KOPT-K1 (cell line): ENCODE results near the gene SYCP3.
"Not testable (repeated sequence)": the region's sequence is repeated elsewhere in the genome, so short reads cannot be mapped to it uniquely, and the experiment has no call there.

Experiments used
- H3K27ac ChIP-seq: fragments of 200-600 bp; sonication (generic); 2 replicates; pipeline ENCODE4 v1.5.1; 2016; ENCODE audit warnings: antibody characterized with exemption, mild to moderate bottlenecking, low read depth, low read length; ENCODE audit not compliant: poor library complexity, severe bottlenecking
- H3K36me3 ChIP-seq: fragments of 200-600 bp; sonication (generic); 2 replicates; pipeline ENCODE4 v1.5.1; 2017; ENCODE audit warnings: antibody characterized with exemption, mild to moderate bottlenecking, low read length, moderate library complexity; ENCODE audit not compliant: insufficient read depth
- H3K9me3 ChIP-seq: fragments of 200-600 bp; sonication (generic); 2 replicates; pipeline ENCODE4 v1.5.1; 2017; ENCODE audit warnings: antibody characterized with exemption, low read length, mild to moderate bottlenecking; ENCODE audit not compliant: insufficient read depth, poor library complexity, severe bottlenecking

Gene SYCP3

DNA sequence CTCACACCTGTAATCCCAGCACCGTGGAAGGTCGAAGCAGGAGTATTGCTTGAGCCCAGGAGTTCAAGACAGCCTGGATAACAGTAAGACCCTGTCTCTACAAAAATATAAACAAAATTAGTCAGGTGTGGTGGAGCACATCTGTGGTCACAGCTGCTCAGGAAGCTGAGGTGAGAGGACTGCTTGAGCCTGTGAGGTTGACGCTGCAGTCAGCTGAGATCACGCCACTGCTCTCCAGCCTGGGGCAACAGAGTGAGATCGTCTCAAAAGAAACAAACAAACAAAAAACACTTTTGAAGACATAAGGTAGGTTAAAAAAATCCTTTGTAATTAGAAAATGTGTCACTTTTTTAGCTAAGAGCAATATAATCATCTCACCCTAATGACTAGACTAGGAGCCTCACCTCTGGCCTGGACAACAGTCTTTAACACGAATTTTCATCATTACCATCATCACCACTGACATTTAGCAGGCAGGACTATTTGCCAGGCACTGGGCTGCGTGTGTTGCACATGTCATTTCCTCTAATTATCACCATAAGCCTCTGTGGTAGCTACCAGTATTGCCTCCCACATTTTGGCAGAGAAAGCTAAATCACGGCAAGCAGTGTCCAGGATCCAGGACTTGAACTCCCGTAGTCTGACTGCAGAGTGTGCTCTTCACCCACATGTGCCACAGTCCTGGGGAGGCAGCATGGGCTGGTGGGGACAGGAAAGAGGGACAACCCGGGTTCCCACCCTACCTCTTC is 4.6 kb upstream of the SYCP3 start:
- Histone ChIP-seq H3K36me3 (peaks cover 67% of the 10 kb centered on the region), H3K9me3 (no peaks in the 10 kb centered on the region), H3K27ac (peak overlapping the region; percentile 38)

DNA sequence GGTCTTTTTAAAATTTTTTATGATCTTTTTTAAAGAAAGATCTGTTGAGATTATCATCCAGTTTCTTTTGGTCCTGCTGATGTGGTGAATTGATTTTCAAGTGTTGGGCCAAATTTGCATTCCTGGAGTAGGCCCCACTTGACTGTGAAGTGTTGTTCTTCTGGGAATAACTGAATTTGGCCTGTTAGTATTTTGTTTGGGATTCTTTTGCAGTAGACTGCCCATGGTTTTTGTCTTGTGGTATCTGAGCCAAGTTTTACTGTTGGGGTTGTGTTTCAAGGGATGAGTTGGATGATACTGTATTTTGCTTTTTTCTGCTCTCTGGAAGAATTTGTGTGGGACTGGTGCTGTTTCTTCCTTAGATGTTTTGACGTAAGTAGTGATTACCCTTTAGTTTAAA is 4.0 kb upstream of the SYCP3 start:
- no peaks in the 10 kb centered on the region for H3K9me3 ChIP-seq
- H3K27ac ChIP-seq = peak overlapping the region; percentile 38
- peaks cover 60% of the 10 kb centered on the region for H3K36me3 ChIP-seq

- Histone ChIP-seq H3K36me3 (peaks cover 38% of the 10 kb centered on the region), H3K9me3 (no peaks in the 10 kb centered on the region), H3K27ac (no peak overlapping the region)
These were observed 1.7 kb upstream of the SYCP3 start for GRCh38 chr12:101740980-101741379.

GRCh38 chr12:101740566-101740965 is 1.3 kb upstream of the SYCP3 start:
- H3K27ac ChIP-seq = no peak overlapping the region
- peaks cover 34% of the 10 kb centered on the region for H3K36me3 ChIP-seq
- no peaks in the 10 kb centered on the region for H3K9me3 ChIP-seq

DNA sequence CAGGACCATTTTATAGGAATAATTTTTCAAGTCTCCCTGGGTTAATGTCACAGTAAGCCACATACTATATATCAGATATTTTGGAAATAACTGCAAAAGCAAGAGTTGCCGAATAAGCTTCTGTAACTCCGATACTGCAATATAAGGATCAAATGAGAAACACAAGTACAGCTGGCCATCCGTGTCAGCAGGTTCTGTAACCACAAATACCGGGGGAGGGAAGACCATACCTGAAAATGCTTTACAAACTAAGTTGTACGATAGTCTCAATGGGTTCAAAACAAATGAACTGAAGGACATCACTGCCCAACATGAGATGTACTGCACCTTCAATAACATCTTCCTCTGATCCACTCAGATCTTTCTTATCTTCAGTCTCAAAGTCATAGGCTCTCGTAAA is 1.8 kb downstream of the SYCP3 start:
- H3K27ac ChIP-seq = no peak overlapping the region
- peaks cover 18% of the 10 kb centered on the region; the same call in 1 of the 2 replicates for H3K36me3 ChIP-seq
- H3K9me3 ChIP-seq = no peaks in the 10 kb centered on the region

- H3K9me3 ChIP-seq, H3K27ac ChIP-seq: not testable (repeated sequence)
- H3K36me3 ChIP-seq = peaks cover 24% of the 10 kb centered on the region; the same call in 1 of the 2 replicates
These were observed 4.8 kb downstream of the SYCP3 start for GRCh38 chr12:101734482-101734881.

DNA sequence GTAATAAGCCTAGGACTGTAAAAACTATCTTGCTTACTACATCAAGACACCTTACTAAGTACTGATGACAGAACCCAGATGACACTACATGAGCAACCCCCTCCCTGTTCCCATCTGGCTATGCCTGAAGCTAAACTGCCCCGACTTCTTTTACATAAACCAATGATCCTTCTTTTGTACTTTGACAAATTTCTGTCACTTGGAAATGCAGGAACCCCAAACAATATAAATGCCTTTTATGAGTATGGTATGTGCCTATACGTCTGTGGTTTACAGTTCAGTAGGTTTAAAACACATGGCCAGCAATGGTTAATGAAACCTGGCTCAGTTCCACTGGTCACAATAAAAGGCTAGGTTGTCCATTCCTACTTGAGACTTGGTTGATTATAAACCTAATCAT is 6.1 kb downstream of the SYCP3 start:
- Histone ChIP-seq H3K27ac (no peak overlapping the region), H3K36me3 (peaks cover 28% of the 10 kb centered on the region; the same call in 1 of the 2 replicates), H3K9me3 (no peaks in the 10 kb centered on the region)

DNA sequence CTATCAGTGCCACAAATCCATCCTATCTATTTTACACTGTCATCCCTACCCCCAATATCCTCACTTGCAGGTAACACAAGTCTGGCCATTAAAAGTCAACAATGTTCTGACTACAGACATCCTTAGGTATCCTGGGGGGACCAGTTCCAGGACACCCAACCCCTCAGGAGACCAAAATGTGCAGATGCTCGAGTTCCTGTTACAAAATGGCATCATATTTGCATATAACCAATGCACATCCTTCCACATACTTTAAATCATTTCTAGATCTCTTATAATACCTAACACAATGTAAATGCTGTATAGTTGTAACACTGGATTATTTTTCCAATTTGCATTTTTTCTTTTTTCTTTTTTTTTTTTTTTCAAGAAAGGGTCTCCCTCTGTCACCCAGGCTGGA is 6.9 kb downstream of the SYCP3 start:
- Histone ChIP-seq H3K9me3 (no peaks in the 10 kb centered on the region), H3K36me3 (peaks cover 28% of the 10 kb centered on the region; the same call in 1 of the 2 replicates), H3K27ac (no peak overlapping the region)

- no peak overlapping the region for H3K27ac ChIP-seq
- peaks cover 36% of the 10 kb centered on the region; the same call in 1 of the 2 replicates for H3K36me3 ChIP-seq
- no peaks in the 10 kb centered on the region for H3K9me3 ChIP-seq
These were observed 9.4 kb downstream of the SYCP3 start for GRCh38 chr12:101729842-101730241.

DNA sequence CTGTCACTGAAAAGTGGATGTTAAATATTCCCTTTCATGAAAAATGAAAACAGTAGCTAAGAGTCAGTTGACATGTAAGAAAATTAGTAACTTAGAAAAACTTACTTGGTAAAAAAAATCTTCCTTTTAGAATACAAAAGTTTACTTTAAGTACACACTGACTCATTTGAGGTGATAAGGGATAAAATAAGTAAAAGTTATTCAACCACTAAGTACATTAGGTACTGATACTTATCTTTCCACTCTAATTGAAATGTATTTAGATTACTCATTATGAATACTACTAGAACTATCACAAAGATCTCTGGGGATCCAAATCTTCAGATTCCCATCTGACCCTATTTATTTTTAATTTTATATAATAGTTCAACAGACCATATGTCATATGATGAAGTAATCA is 12.2 kb downstream of the SYCP3 start:
- H3K36me3 ChIP-seq = peaks cover 23% of the 10 kb centered on the region
- no peaks in the 10 kb centered on the region for H3K9me3 ChIP-seq
- no peak overlapping the region for H3K27ac ChIP-seq

- H3K36me3 ChIP-seq = peaks cover 13% of the 10 kb centered on the region
These were observed 16.9 kb downstream of the SYCP3 start for GRCh38 chr12:101722392-101722791.

GRCh38 chr12:101720118-101720517 is 19.1 kb downstream of the SYCP3 start:
- Histone ChIP-seq H3K36me3 (peaks cover 7% of the 10 kb centered on the region), H3K27ac (no peak overlapping the region), H3K9me3 (no peaks in the 10 kb centered on the region)

More at GRCh38 chr12:101722392-101722791, 16.9 kb downstream of the SYCP3 start:
- Histone ChIP-seq H3K27ac (no peak overlapping the region), H3K9me3 (no peaks in the 10 kb centered on the region)

- H3K9me3 ChIP-seq = no peaks in the 10 kb centered on the region
- H3K27ac ChIP-seq = no peak overlapping the region
- peaks cover 4% of the 10 kb centered on the region for H3K36me3 ChIP-seq
These were observed 19.7 kb downstream of the SYCP3 start for GRCh38 chr12:101719566-101719965.

DNA sequence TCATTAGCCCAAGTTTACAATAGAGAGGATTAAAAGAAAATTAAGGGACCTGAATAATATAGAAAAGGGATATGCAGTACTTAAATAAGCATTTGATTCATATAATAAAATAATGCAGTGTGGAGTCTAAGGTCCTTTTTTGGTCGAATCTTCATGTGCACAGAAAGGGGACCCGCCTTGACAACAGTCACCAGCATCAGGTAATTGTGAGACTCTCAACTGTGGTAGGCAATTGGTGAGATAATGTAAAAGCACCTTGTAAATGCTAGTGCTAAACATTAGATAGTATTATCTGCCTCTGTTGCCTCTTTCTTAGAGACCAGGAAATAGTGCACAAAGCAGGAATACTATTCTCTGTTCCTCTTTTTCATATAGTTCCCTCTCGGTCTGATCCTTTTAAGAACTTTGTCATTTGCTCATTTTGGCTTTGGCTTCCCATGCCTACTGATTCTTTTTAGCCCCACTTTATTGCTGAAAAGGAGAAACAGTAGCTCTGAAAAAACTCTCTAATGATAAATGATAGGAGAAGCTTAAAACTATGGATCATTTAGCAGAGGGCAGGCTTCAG is 24.3 kb downstream of the SYCP3 start:
- Histone ChIP-seq H3K36me3 (no peaks in the 10 kb centered on the region), H3K27ac (no peak overlapping the region), H3K9me3 (no peaks in the 10 kb centered on the region)

GRCh38 chr12:101713930-101714329 is 25.3 kb downstream of the SYCP3 start:
- Histone ChIP-seq H3K27ac (no peak overlapping the region), H3K9me3 (no peaks in the 10 kb centered on the region), H3K36me3 (no peaks in the 10 kb centered on the region)
